Measurements from ENCODE around the gene ANKRD17.

GRCh38 chr4:73131281-73131680, 127.3 kb downstream of the ANKRD17 start:
- TF ChIP-seq, protein P1, sequence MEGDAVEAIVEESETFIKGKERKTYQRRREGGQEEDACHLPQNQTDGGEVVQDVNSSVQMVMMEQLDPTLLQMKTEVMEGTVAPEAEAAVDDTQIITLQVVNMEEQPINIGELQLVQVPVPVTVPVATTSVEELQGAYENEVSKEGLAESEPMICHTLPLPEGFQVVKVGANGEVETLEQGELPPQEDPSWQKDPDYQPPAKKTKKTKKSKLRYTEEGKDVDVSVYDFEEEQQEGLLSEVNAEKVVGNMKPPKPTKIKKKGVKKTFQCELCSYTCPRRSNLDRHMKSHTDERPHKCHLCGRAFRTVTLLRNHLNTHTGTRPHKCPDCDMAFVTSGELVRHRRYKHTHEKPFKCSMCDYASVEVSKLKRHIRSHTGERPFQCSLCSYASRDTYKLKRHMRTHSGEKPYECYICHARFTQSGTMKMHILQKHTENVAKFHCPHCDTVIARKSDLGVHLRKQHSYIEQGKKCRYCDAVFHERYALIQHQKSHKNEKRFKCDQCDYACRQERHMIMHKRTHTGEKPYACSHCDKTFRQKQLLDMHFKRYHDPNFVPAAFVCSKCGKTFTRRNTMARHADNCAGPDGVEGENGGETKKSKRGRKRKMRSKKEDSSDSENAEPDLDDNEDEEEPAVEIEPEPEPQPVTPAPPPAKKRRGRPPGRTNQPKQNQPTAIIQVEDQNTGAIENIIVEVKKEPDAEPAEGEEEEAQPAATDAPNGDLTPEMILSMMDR (IDR thresholded peaks at IDR 0.05) = no peak
- TF ChIP-seq EP300 (IDR thresholded peaks at IDR 0.05) = no peak
